ENCODE results near the gene PRRC2B.

The PRRC2B gene

GRCh38 chr9:131525643-131526565 lies 132.0 kb downstream of the PRRC2B start:
- TF ChIP-seq CTCF (IDR thresholded peaks at IDR 0.05; ENCODE audit: low read depth, low read length), result no peak
- no peak overlapping the region for H3K4me3 ChIP-seq (ENCODE audit: low read depth, low read length)

- H3K4me3 ChIP-seq (ENCODE audit: low read depth, low read length), result no peak overlapping the region
Observed at GRCh38 chr9:131528186-131528585, 134.3 kb downstream of the PRRC2B start.

GRCh38 chr9:131528886-131529505 lies 135.1 kb downstream of the PRRC2B start:
- H3K4me3 ChIP-seq (ENCODE audit: low read depth, low read length), result no peak overlapping the region
- TF ChIP-seq CTCF (IDR thresholded peaks at IDR 0.05; ENCODE audit: low read depth, low read length), result no peak

More at GRCh38 chr9:131528186-131528585, 134.3 kb downstream of the PRRC2B start:
- TF ChIP-seq CTCF (IDR thresholded peaks at IDR 0.05; ENCODE audit: low read depth, low read length), result no peak

GRCh38 chr9:131529597-131530545 lies 136.0 kb downstream of the PRRC2B start:
- TF ChIP-seq CTCF (IDR thresholded peaks at IDR 0.05; ENCODE audit: low read depth, low read length), result no peak
- peak overlapping the region; percentile 77 for H3K4me3 ChIP-seq (ENCODE audit: low read depth, low read length)

- TF ChIP-seq CTCF (IDR thresholded peaks at IDR 0.05; ENCODE audit: low read depth, low read length), result no peak
- H3K4me3 ChIP-seq (ENCODE audit: low read depth, low read length), result peak overlapping the region; percentile 77
Observed at GRCh38 chr9:131530546-131530919, 136.6 kb downstream of the PRRC2B start.

- no peak for TF ChIP-seq CTCF (IDR thresholded peaks at IDR 0.05; ENCODE audit: low read depth, low read length)
- peak within 1 kb of the TSS; percentile 77 for H3K4me3 ChIP-seq (ENCODE audit: low read depth, low read length)
Observed at GRCh38 chr9:131530920-131531832, 137.3 kb downstream of the PRRC2B start, which contains the start of gene UCK1. Gene UCK1 (minus strand): TSS chr9:131531263. CDS start chr9:131531174, 89 bp downstream.

All from WI38 (cell line).